K562 (cell line): Measurements from ENCODE around the gene RND1. TPM values are rescaled to one million over a fixed set of nuclear protein-coding genes. Genes with fewer than 3 reads are reported as not detected.

ENCODE experiments used
- ATAC-seq: fragments of 200-7000 bp; cut with Tn5 transposase; 3 replicates; pipeline ENCODE4 v1.9.1; 2020; ENCODE audit warnings: moderate library complexity
- BruUV-seq: library from RNA; stranded (reverse); fragments of 400-500 nt; replicated peaks from 2 replicates; lab custom pipeline; 2021; lab: Mats Ljungman, UMichigan
- CTCF ChIA-PET: fragments of 300-600 bp; formaldehyde crosslinking; extraction: SDS; loops from one replicate; lab custom pipeline; 2021; ENCODE audit warnings: low intra/inter-chr PET ratio; lab: Yijun Ruan, JAX
- POLR2A ChIA-PET: fragments of 300-600, 350-650 bp; sonication (Branson Sonifier 250); formaldehyde crosslinking; extraction: SDS; loops from one replicate; lab custom pipeline; 2021; ENCODE audit warnings: antibody characterized with exemption, inconsistent platforms; lab: Yijun Ruan, JAX
- DNase-seq, 4 experiments: peaks; one replicate each; pipeline versions ENCODE4 v3.0.0 to v3.0.0-alpha.2; 2011 to 2018; ENCODE audit warnings: low spot score in 3 of 4, mixed read lengths in 3 of 4; ENCODE audit errors: extremely low read depth in 1 of 4
- FAIRE-seq: peaks from 2 replicates; lab custom pipeline; 2011; peaks lifted over from hg19 to GRCh38; lab: Jason Lieb, UNC
- H2AFZ ChIP-seq: 2 replicates; pipeline ENCODE4 v1.6.0; 2011; ENCODE audit warnings: low read depth, low read length, control low read depth, inconsistent platforms
- H3K27ac ChIP-seq: fragments of 200-600 bp; 3 replicates; pipeline ENCODE4 v1.8.0; 2011; ENCODE audit warnings: low read depth, mild to moderate bottlenecking, control low read depth, inconsistent platforms, low read length, moderate library complexity, mixed read lengths; ENCODE audit errors: extremely low read depth
- H3K27me3 ChIP-seq, 2 experiments: fragments of 300-600 bp in 1 of 2; 2 replicates in 1 of 2; 3 replicates in 1 of 2; pipeline versions ENCODE4 v1.6.0 to v1.8.0; 2011; ENCODE audit warnings: inconsistent platforms in 2 of 2, low read length in 2 of 2, mild to moderate bottlenecking in 1 of 2, mixed read lengths in 1 of 2, moderate library complexity in 1 of 2; ENCODE audit not compliant: control insufficient read depth in 2 of 2, insufficient read depth in 2 of 2
- H3K36me3 ChIP-seq: fragments of 300-600 bp; 3 replicates; pipeline ENCODE4 v1.8.0; 2011; ENCODE audit warnings: mild to moderate bottlenecking, low read length, inconsistent platforms; ENCODE audit not compliant: control insufficient read depth, insufficient read depth
- H3K4me1 ChIP-seq, 2 experiments: fragments of 200-600 bp in 1 of 2; replicated peaks in 1 of 2; 2 replicates in 1 of 2; 3 replicates in 1 of 2; pipeline versions ENCODE4 v1.5.1 to v1.8.0; 2011; ENCODE audit warnings: inconsistent platforms in 2 of 2, low read length in 2 of 2, mild to moderate bottlenecking in 1 of 2, mixed read lengths in 1 of 2, moderate library complexity in 1 of 2; ENCODE audit not compliant: control insufficient read depth in 2 of 2, insufficient read depth in 2 of 2
- H3K4me2 ChIP-seq: 2 replicates; pipeline ENCODE4 v1.6.1; 2011; ENCODE audit warnings: low read length, control low read depth, inconsistent platforms, mixed read lengths; ENCODE audit not compliant: insufficient read depth
- H3K4me3 ChIP-seq: fragments of 200-600 bp; sonication (generic), shearing (Covaris generic); 2 replicates; pipeline ENCODE4 v1.5.1; 2016; ENCODE audit warnings: control low read depth, inconsistent platforms
- H3K79me2 ChIP-seq: fragments of 200-600 bp; 3 replicates; pipeline ENCODE4 v1.8.0; 2011; ENCODE audit warnings: low read length, inconsistent platforms; ENCODE audit not compliant: control insufficient read depth, insufficient read depth
- H3K9ac ChIP-seq, 2 experiments: 2 replicates each; pipeline versions ENCODE4 v1.6.0 to v1.6.1; 2011; ENCODE audit warnings: low read depth in 2 of 2, low read length in 2 of 2, control low read depth in 1 of 2, inconsistent platforms in 1 of 2, mild to moderate bottlenecking in 1 of 2, mixed read lengths in 1 of 2; ENCODE audit not compliant: insufficient read depth in 1 of 2
- H3K9me1 ChIP-seq: one replicate; pipeline ENCODE4 v1.6.0; 2011; ENCODE audit warnings: inconsistent platforms, mild to moderate bottlenecking, low read length, moderate library complexity; ENCODE audit not compliant: control insufficient read depth, insufficient read depth
- H3K9me3 ChIP-seq: replicated peaks from 2 replicates; pipeline ENCODE4 v1.5.1; 2011; ENCODE audit warnings: low read depth, low read length, inconsistent platforms; ENCODE audit not compliant: control insufficient read depth, insufficient read depth
- H4K20me1 ChIP-seq: replicated peaks from 2 replicates; pipeline ENCODE4 v1.6.1; 2011; ENCODE audit warnings: low read length, inconsistent platforms, mixed read lengths; ENCODE audit not compliant: control insufficient read depth, insufficient read depth
- ZNF3 ChIP-seq: fragments of 250-450 bp; sonication (Bioruptor Pico); IDR thresholded peaks from 2 replicates; pipeline ENCODE4 v1.5.0; 2021; ENCODE audit warnings: mild to moderate bottlenecking, moderate library complexity
- WGBS: fragments of 100-300 bp; shearing (Covaris generic); methylation state at CpG from one replicate; pipeline ENCODE4 v1.1.6; 2016; ENCODE audit warnings: low coverage, mixed read lengths; ENCODE audit not compliant: insufficient coverage; ENCODE audit errors: missing lambda C conversion rate; 5-methylcytosine and 5-hydroxymethylcytosine counted together
- in situ Hi-C: fragments of 300-500 bp; cut with MboI; formaldehyde crosslinking; loops from 4 replicates; pipeline ENCODE4 v1.15.0; 2018; ENCODE audit warnings: inconsistent platforms, mixed read lengths
- intact Hi-C: fragments of 100-400 bp; cut with micrococcal nuclease; formaldehyde crosslinking; loops from 2 replicates; pipeline ENCODE4 v1.14.2; 2022
- polyA plus RNA-seq, 8 experiments: library from polyadenylated mRNA; depleted of rRNA in 4 of 8; stranded (reverse) in 5 of 8; unstranded in 3 of 8; fragments of >200 nt; fragmentation: Nextera tagmentation in 2 of 8; fragmentation: Illumina TruSeq in 1 of 8; extraction: Ambion mirVana in 2 of 8; extraction: Trizol in 1 of 8; gene quantifications; 2 replicates each; pipeline versions ENCODE4 v1.2.1 to v1.2.3, GENCODE V29; 2011 to 2014; ENCODE audit warnings: inconsistent platforms in 1 of 8, missing spikeins in 1 of 8
- total RNA-seq, 7 experiments: library from RNA; depleted of rRNA in 6 of 7; stranded (reverse); fragments of >200 nt in 6 of 7; fragmentation: Illumina TruSeq in 2 of 7; extraction: Trizol in 2 of 7; gene quantifications; 2 replicates each; pipeline versions ENCODE4 v1.2.1 to v1.2.3, GENCODE V29; 2011 to 2021; ENCODE audit warnings: low replicate concordance in 1 of 7
- TF ChIP-seq, protein P1 (sequence below): sonication (generic); formaldehyde crosslinking; IDR thresholded peaks from 2 replicates; pipeline ENCODE4 v1.8.0; 2023; ENCODE audit warnings: mild to moderate bottlenecking, missing genetic modification reagents

The RND1 gene
- total and polyA plus RNA-seq, 9 of the 15 experiments (the other 6 are each of a cell fraction or from before 2014, with no cell fraction given): 0.18 to 0.78 (median 0.58) TPM; not detected in 2

GRCh38 chr12:48838048-48838447 is 27.6 kb downstream of the RND1 start:
- Histone ChIP-seq H2AFZ (no peak overlapping the region), H3K4me1 (no peaks in the 10 kb centered on the region), H3K9ac (no peak overlapping the region), H3K27ac (no peak overlapping the region), H4K20me1 (no peaks in the 10 kb centered on the region), H3K4me2 (no peak overlapping the region), H3K36me3 (peaks cover 73% of the 10 kb centered on the region), H3K9me3 (no peaks in the 10 kb centered on the region), H3K4me3 (no peak overlapping the region), H3K27me3 (no peaks in the 10 kb centered on the region), H3K79me2 (no peaks in the 10 kb centered on the region), H3K9me1 (no peaks in the 10 kb centered on the region)
- DNase-seq: no peak
- no TSS peak for BruUV-seq
- CTCF ChIA-PET: no interaction called here
- no peak for FAIRE-seq
- 91% methylated on average over 4 of the region's 4 CpGs for WGBS
- in situ Hi-C loops (no loop called here), intact Hi-C loops (no loop called here)
- no peak for ATAC-seq
- POLR2A ChIA-PET: interaction anchor here (0.6 kb wide), 1 partner anchor 10 kb away, joined by 3 read pairs; no protein-coding TSS in a partner anchor
- TF ChIP-seq, protein P1, sequence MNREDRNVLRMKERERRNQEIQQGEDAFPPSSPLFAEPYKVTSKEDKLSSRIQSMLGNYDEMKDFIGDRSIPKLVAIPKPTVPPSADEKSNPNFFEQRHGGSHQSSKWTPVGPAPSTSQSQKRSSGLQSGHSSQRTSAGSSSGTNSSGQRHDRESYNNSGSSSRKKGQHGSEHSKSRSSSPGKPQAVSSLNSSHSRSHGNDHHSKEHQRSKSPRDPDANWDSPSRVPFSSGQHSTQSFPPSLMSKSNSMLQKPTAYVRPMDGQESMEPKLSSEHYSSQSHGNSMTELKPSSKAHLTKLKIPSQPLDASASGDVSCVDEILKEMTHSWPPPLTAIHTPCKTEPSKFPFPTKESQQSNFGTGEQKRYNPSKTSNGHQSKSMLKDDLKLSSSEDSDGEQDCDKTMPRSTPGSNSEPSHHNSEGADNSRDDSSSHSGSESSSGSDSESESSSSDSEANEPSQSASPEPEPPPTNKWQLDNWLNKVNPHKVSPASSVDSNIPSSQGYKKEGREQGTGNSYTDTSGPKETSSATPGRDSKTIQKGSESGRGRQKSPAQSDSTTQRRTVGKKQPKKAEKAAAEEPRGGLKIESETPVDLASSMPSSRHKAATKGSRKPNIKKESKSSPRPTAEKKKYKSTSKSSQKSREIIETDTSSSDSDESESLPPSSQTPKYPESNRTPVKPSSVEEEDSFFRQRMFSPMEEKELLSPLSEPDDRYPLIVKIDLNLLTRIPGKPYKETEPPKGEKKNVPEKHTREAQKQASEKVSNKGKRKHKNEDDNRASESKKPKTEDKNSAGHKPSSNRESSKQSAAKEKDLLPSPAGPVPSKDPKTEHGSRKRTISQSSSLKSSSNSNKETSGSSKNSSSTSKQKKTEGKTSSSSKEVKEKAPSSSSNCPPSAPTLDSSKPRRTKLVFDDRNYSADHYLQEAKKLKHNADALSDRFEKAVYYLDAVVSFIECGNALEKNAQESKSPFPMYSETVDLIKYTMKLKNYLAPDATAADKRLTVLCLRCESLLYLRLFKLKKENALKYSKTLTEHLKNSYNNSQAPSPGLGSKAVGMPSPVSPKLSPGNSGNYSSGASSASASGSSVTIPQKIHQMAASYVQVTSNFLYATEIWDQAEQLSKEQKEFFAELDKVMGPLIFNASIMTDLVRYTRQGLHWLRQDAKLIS (CRISPR knock-in tag): no peak
- TF ChIP-seq ZNF3 (CRISPR knock-in tag): no peak
